ENCODE data around the gene KCNJ14.

Gene KCNJ14

GRCh38 chr19:48470856-48471255 is 15.5 kb downstream of the KCNJ14 start:
- TF ChIP-seq POLR2A (IDR thresholded peaks at IDR 0.05; ENCODE audit: low read length) (no peak), GATA1 (IDR thresholded peaks at IDR 0.05; ENCODE audit: low read depth, low read length) (no peak)
- no peak for DNase-seq

- no peak for DNase-seq
- TF ChIP-seq POLR2A (IDR thresholded peaks at IDR 0.05; ENCODE audit: low read length) (no peak), GATA1 (IDR thresholded peaks at IDR 0.05; ENCODE audit: low read depth, low read length) (no peak)
Measured at GRCh38 chr19:48471836-48472235, 16.5 kb downstream of the KCNJ14 start.

- TF ChIP-seq GATA1 (IDR thresholded peaks at IDR 0.05; ENCODE audit: low read depth, low read length) (no peak), POLR2A (IDR thresholded peaks at IDR 0.05; ENCODE audit: low read length) (peak; percentile 10)
- no peak for DNase-seq
Measured at GRCh38 chr19:48473161-48473966, 18.0 kb downstream of the KCNJ14 start.

- TF ChIP-seq POLR2A (IDR thresholded peaks at IDR 0.05; ENCODE audit: low read length) (no peak), GATA1 (IDR thresholded peaks at IDR 0.05; ENCODE audit: low read depth, low read length) (no peak)
- DNase-seq, result no peak
Measured at GRCh38 chr19:48474084-48474592, 18.8 kb downstream of the KCNJ14 start.

GRCh38 chr19:48475369-48476068 is 20.1 kb downstream of the KCNJ14 start:
- no peak for DNase-seq
- no peak for TF ChIP-seq POLR2A (IDR thresholded peaks at IDR 0.05; ENCODE audit: low read length)
- no peak for TF ChIP-seq GATA1 (IDR thresholded peaks at IDR 0.05; ENCODE audit: low read depth, low read length)

- TF ChIP-seq POLR2A (IDR thresholded peaks at IDR 0.05; ENCODE audit: low read length) (no peak), GATA1 (IDR thresholded peaks at IDR 0.05; ENCODE audit: low read depth, low read length) (no peak)
- DNase-seq, result no peak
Measured at GRCh38 chr19:48476176-48476575, 20.8 kb downstream of the KCNJ14 start.

GRCh38 chr19:48477067-48477685 is 21.8 kb downstream of the KCNJ14 start:
- DNase-seq, result no peak
- TF ChIP-seq POLR2A (IDR thresholded peaks at IDR 0.05; ENCODE audit: low read length) (no peak), GATA1 (IDR thresholded peaks at IDR 0.05; ENCODE audit: low read depth, low read length) (no peak)

GRCh38 chr19:48477698-48478338 is 22.4 kb downstream of the KCNJ14 start:
- no peak for DNase-seq
- TF ChIP-seq GATA1 (IDR thresholded peaks at IDR 0.05; ENCODE audit: low read depth, low read length) (no peak), POLR2A (IDR thresholded peaks at IDR 0.05; ENCODE audit: low read length) (no peak)

GRCh38 chr19:48478339-48479256 is 23.2 kb downstream of the KCNJ14 start:
- no peak for TF ChIP-seq GATA1 (IDR thresholded peaks at IDR 0.05; ENCODE audit: low read depth, low read length)
- no peak for TF ChIP-seq POLR2A (IDR thresholded peaks at IDR 0.05; ENCODE audit: low read length)
- DNase-seq, result no peak

- DNase-seq, result no peak
- TF ChIP-seq GATA1 (IDR thresholded peaks at IDR 0.05; ENCODE audit: low read depth, low read length) (no peak), POLR2A (IDR thresholded peaks at IDR 0.05; ENCODE audit: low read length) (no peak)
Measured at GRCh38 chr19:48479686-48480085, 24.3 kb downstream of the KCNJ14 start.

GRCh38 chr19:48480183-48480557 is 24.8 kb downstream of the KCNJ14 start:
- TF ChIP-seq POLR2A (IDR thresholded peaks at IDR 0.05; ENCODE audit: low read length), result no peak
- no peak for TF ChIP-seq GATA1 (IDR thresholded peaks at IDR 0.05; ENCODE audit: low read depth, low read length)
- no peak for DNase-seq

GRCh38 chr19:48480558-48481500 is 25.5 kb downstream of the KCNJ14 start:
- TF ChIP-seq POLR2A (IDR thresholded peaks at IDR 0.05; ENCODE audit: low read length), result peak; percentile 8
- no peak for TF ChIP-seq GATA1 (IDR thresholded peaks at IDR 0.05; ENCODE audit: low read depth, low read length)
- no peak for DNase-seq
